HG03045 (cell line): ENCODE measurements around the gene LCORL.

Experiments
- ATAC-seq: cut with Tn5 transposase; IDR thresholded peaks from one replicate; pipeline ENCODE4 v1.9.1; 2021; ENCODE audit warnings: mild to moderate bottlenecking, moderate library complexity; ENCODE audit not compliant: unreplicated experiment

The LCORL gene

DNA sequence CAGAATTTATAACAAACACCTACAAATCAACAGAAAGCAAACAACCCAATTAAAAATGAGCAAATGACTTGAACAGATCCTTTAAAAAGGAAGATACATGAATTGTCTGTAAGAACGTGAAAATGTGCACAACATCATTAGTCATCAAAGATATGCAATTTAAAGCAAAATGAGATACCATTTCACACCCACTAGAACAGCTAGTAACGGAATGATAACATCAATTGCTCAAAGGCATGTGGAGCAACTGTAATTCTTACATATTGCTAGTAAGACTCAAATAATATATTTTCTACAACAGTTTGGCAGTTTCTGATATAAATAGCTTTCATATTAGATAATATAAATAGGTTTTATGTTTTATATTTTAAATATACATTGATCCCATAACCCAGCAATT is 82.5 kb downstream of the LCORL start:
- no peak for ATAC-seq

GRCh38 chr4:17934286-17934685 is 87.3 kb downstream of the LCORL start:
- no peak for ATAC-seq

- ATAC-seq: no peak
These were observed 88.4 kb downstream of the LCORL start for GRCh38 chr4:17933126-17933525.

DNA sequence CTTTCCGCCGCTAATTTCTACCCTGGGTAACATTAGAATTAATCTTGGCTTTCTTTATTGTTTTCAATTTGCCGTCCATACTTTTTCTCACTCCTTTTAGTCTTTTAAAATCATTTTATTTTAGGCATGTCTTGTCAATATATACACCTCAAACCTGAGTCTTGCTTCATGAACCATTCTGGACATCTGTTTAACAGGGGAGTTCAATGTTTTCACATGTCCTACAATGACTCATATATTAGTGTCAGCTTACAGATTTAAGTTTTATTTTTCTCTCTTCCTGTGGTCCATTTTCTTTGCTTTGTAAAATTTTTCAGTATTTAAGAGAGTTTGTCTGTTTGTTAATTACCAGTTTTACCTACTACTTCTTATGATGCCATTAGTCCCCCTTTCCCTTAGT is 89.5 kb downstream of the LCORL start:
- ATAC-seq: no peak

DNA sequence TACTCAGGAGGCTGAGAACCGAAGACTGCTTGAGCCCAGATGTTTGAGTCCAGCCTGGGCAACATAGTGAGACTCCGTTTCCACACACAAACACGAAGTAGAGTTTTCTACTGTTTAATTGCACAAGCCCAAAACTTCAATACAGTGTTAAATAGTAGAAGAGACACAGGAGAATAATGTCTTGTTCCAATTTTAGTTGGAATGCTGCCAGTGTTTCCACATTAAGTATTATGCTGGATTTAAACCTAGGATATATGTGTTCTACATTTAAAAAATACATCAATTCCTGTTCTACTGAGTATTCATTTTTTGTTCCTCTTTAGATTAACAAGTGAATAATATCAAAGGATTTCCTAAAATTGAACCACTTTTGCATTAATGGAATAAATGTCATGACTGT is 91.3 kb downstream of the LCORL start:
- no peak for ATAC-seq

DNA sequence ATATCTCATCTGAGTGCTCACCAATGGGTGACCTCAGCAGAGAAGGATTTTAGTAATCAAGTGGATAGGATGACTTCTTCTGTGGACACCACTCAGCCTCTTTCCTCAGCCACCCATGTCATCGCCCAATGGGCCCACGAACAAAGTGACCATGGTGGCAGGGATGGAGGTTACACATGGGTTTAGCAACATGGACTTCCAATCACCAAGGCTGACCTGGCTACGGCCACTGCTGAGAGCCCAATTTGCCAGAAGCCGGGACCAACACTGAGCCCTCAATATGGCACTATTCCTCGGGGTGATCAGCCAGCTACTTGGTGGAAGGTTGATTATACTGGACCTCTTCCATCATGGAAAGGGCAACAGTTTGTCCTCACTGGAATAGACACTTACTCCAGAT is 97.4 kb downstream of the LCORL start:
- ATAC-seq: no peak

GRCh38 chr4:17921451-17921850 is 100.1 kb downstream of the LCORL start:
- no peak for ATAC-seq

GRCh38 chr4:17920681-17921080 is 100.9 kb downstream of the LCORL start:
- no peak for ATAC-seq

GRCh38 chr4:17915439-17915838 is 106.1 kb downstream of the LCORL start:
- no peak for ATAC-seq

DNA sequence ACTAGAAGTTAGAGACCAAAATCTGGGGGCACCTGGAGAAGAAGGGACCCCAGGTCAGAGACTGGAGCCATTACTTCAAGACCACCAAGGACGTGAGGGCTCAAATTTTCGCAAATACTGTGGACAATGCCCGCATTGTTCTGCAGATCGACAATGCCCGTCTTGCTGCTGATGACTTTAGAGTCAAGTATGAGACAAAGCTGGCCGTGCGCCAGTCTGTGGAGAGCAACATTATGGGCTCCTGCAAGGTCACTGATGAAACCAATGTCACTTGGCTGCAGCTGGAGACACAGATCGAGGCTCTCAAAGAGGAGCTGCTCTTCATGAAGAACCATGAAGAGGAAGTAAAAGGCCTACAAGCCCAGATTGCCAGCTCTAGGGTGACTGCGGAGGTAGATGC is 109.5 kb downstream of the LCORL start:
- ATAC-seq: no peak

GRCh38 chr4:17911608-17912007 is 109.9 kb downstream of the LCORL start:
- no peak for ATAC-seq

- ATAC-seq: no peak
These were observed 123.0 kb downstream of the LCORL start for GRCh38 chr4:17898553-17899055.

- ATAC-seq: no peak
These were observed 126.1 kb downstream of the LCORL start for GRCh38 chr4:17895481-17895880.

DNA sequence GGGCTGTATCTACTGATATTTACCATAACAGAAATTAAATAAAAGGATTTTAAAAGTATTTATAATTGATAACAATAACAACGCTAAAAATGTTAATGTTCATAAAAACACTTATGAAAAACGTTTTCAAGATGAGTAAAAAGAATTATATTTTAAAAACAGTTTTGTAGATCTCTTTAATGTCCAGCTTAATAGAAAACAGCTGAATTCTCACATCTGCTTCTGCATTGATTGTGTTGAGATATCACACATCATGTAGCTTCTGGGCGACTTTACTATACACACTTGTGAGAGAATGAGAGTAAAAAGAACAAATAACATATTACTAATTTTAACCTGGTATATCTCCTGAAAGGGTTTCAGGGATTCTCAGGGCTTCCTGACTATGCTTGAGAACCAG is 127.1 kb downstream of the LCORL start:
- ATAC-seq: no peak

DNA sequence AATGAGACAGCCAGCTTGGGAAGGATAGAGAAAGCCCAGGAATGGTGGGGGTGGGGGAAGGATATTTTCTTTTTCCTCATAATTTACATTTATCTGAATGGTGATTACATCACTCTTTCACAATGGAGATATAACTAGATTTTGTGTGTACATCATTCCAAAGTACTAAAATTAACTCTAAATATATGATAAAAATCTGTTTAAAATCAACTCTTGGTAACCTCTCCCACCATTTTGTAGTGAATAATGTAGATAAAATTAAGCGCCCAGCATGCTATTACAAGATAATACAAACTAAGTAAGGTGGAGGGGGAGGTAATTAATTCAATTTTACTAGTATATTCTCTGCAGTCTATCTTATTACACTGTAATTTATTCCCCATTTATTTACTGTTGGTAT is 131.9 kb downstream of the LCORL start:
- no peak for ATAC-seq

- ATAC-seq: no peak
These were observed 137.0 kb downstream of the LCORL start for GRCh38 chr4:17884511-17884910.

GRCh38 chr4:17884063-17884462 is 137.5 kb downstream of the LCORL start:
- ATAC-seq: no peak

DNA sequence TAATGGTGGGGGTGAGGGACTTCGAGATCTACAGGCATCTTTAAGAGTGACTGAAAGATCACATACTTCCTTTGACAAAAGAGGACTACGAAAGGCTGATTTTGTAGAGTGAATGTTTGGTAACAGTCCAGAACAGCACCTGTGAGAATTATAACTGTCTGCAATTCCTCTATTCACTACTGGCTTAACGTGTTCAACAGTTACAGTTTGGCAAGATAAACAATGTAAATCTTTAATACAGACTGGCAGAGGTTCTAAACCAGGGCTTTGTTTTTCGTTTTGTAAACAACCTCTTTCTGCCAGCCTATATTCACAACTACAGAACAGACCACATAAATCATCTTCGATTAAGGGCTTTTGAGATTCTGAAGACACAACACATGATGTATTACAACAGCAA is 143.9 kb downstream of the LCORL start:
- ATAC-seq: no peak

- ATAC-seq: no peak
These were observed 144.6 kb downstream of the LCORL start for GRCh38 chr4:17876943-17877342.

DNA sequence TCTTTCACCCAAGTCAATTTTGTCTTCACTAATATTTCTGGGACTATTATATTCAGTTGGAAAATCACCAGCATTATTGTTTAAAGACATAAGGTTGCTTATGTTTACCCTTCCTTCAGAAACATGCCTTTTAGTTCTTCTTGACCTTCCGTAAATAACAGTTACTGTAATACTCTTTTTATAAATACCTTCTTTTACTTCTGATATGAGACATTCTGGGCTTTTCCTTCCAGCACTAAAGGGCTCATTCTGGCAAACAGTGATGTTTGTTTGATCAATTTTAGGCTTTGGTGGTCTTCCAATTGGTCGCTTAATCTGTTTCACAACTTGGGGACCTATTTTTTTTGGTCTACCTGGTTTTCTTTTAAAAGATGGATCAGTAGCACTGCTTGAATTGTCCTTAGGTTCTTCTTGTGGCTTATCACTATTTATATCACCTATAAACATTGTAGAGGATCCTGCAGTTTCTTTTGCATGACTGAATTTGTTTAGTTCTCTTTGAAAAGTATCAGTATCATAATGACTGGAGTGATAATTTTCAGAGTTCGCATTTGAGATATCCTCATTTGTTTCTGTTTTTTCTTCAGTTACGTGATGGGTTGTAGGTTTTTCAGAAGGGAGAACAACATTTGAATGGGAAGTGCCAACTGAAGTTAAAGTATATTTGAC is 146.0 kb downstream of the LCORL start:
- ATAC-seq: peak; percentile 87

DNA sequence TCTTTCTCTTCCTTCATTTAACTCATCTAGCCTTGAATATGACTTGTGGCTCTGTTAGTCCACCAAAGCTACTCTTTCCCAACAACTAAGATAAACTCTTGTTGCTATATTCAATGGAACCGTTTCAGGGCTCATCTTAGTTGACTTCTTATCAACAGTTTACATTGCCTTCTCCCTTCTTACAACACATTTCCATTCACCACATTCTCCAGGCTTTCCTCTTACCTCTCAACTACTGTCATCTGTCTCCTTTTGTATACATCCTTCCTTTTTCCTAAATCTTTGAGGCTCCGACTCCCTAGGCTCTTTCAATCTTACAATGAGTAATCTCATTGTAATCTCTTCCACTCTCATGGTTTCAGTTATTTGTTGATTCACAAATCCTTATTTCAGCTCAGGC is 152.2 kb downstream of the LCORL start:
- no peak for ATAC-seq

- no peak for ATAC-seq
These were observed 154.3 kb downstream of the LCORL start for GRCh38 chr4:17867276-17867675.

GRCh38 chr4:17866810-17867209 is 154.7 kb downstream of the LCORL start:
- ATAC-seq: no peak
